ENCODE data around the gene PRPSAP1.

The PRPSAP1 gene

DNA sequence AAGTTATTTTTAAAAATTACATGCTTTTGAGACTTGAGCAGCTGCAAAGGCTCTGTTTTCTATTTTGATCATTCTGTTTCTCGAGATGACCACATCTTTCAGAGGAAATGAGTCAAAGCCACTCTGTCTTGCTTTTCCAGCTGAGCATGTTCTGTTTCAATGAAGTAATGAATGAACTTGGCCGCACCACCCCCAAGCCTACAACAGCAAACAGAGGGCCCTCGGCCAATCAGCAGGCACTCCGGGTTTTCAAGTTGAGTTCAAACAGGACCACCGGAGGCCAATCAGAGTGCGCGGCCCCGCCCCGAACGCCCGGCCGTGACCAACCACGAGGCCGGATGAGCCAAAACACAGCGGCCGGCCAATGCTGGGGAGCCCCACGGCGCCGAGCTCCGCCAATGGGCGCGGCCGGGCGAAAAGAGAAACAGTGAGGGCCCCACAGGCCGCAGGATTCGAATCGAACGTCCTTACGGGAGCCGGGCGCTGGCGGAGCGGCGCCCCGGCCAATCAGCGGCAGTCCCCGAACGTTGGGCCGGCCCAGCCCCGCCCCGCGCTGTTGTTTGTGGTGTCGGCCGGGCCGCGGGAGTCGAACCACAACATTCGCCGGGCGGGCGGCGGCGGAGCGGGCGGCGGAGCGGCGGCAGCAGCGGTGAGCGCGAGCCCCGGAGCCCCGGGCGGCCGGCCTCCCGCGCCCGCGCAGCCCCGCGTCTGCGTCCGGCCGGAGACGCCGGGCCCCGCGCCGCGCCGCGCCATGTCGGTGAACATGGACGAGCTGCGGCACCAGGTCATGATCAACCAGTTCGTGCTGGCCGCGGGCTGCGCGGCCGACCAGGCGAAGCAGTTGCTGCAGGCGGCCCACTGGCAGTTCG, 88.7 kb downstream of the PRPSAP1 start, which contains the start of gene UBALD2:
UBALD2 (plus strand) TSS at position 594 of the 869 bp plus-strand sequence; CDS start at position 752, 158 bp downstream.
- DNase-seq, result peak; percentile 100

DNA sequence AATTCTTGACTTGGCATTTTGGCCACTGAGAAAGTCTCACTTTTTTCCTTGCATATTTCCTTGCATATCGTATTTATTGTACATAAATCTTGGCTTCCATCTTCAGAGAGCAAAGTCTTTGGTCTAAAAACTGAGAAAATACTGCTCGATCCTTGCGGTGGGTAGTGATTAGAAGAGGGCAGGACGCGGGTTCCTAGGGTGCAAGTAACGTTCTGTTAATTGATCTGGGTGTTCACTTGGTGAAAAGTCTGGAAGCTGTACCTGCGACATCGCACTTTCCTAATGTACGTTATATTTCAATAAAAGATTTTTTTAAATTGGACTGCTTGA, 89.3 kb downstream of the PRPSAP1 start:
- DNase-seq, result no peak

GRCh38 chr17:76263896-76264295, 89.8 kb downstream of the PRPSAP1 start:
- DNase-seq, result no peak

GRCh38 chr17:76262732-76263344, 90.9 kb downstream of the PRPSAP1 start:
- peak; percentile 62 for DNase-seq

DNA sequence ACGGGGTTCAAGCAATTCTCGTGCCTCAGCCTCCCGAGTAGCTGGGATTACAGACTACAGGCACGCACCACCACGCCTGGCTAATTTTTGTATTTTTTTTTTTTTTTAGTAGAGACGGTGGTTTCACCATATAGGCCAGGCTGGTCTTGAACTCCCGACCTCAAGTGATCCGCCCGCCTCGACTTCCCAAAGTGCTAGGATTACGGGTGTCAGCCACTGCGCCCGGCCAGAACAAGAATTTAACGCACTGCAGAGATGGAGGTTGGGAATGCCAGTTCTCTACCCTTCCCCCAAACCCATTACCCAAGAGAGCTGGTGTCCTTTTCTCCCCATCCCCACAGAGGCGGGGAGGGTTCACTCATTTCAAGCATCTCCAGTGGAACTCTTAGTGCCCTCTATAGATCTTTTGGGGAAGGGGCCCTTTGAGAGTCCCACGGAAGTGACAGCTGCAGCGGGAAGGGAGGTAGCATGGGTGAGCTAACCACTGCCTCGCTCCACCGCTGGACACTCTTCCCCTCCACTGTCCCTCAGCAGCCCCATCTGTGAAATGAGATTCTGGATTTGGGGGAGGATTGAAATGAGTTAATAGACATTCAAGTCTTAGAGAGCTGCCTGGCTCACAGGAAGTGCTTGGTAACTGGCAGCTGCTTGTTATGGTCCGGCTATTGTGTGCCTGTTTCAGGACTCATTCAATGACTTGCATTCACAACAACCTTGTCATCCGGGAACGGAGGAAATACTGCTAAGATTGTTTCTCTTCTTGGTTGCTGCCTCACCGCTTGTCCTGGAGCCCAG, 92.1 kb downstream of the PRPSAP1 start:
- DNase-seq, result peak; percentile 70

DNA sequence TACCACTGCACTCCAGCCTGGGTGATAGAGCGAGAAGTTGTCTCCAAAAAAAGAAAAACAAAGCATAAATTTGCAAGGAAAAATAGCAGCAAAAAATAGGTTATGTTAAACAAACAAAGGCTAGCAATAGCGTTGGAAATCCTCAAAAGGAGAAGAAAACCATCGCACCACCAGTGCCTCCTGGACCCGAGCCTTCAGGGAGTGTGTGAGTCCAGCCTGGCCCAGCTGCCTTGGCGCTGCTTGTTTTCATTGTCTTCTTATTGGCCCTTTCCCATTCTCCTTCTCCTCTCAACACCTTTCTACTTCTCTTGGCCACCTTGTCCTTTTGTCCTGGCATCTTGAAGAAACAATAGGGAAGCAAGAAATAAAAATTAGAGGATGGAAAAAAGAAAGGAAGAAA, 93.0 kb downstream of the PRPSAP1 start:
- no peak for DNase-seq

- no peak for DNase-seq
Measured at GRCh38 chr17:76260220-76260619, 93.5 kb downstream of the PRPSAP1 start.
